Measurements from ENCODE around the gene ACACA.

ACACA gene

GRCh38 chr17:37344519-37344918 lies 62.1 kb downstream of the ACACA start:
- no peak overlapping the region for H3K4me3 ChIP-seq (replicated peaks; ENCODE audit: low read depth, low read length)
- TF ChIP-seq CTCF (IDR thresholded peaks at IDR 0.05; ENCODE audit: low read depth, low read length, missing control alignments): no peak
- no peak for DNase-seq (ENCODE audit: extremely low read depth, low read depth)

DNA sequence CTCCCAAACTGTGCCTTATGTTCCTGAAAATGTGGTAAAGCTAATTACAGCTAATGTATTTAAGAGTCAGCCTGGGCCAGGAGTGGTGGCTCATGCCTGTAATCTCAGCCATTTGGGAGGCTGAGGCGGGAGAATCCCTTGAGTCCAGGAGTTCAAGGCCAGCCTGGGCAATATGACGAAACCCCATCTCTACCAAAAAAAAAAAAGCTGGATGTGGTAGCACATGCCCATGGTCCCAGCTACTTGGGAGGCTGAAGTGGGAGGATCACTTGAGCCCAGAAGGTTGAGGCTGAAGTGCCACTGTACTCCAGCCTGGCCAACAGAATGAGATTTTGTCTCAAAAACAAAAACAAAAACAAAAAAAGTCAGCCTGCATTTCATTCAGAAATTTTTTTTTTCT lies 64.0 kb downstream of the ACACA start:
- TF ChIP-seq CTCF (IDR thresholded peaks at IDR 0.05; ENCODE audit: low read depth, low read length, missing control alignments): no peak
- no peak overlapping the region for H3K4me3 ChIP-seq (replicated peaks; ENCODE audit: low read depth, low read length)
- no peak for DNase-seq (ENCODE audit: extremely low read depth, low read depth)

DNA sequence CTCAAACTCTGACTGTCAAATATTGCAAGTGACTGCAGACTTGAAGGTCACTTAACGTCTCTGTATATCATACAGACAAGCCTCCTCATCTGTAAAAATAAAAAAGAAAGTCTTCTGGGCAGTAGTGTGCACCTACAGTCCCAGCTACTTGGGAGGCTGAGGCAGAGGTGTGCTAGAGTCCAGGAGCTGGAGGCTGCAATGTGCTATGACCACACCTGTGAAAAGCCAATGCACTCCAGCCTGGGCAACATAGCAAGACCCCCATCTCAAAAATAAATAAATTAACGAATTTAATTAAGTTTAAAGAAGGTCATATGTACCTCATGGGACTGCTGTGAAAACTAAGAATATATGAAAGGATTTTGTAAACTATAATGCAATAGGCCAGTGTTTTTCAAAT lies 65.8 kb downstream of the ACACA start:
- H3K4me3 ChIP-seq (replicated peaks; ENCODE audit: low read depth, low read length): no peak overlapping the region
- TF ChIP-seq CTCF (IDR thresholded peaks at IDR 0.05; ENCODE audit: low read depth, low read length, missing control alignments): no peak
- no peak for DNase-seq (ENCODE audit: extremely low read depth, low read depth)

- DNase-seq (ENCODE audit: extremely low read depth, low read depth): no peak
- H3K4me3 ChIP-seq (replicated peaks; ENCODE audit: low read depth, low read length): no peak overlapping the region
- no peak for TF ChIP-seq CTCF (IDR thresholded peaks at IDR 0.05; ENCODE audit: low read depth, low read length, missing control alignments)
Observed at GRCh38 chr17:37339321-37339720, 67.3 kb downstream of the ACACA start.

GRCh38 chr17:37338847-37339246 lies 67.8 kb downstream of the ACACA start:
- TF ChIP-seq CTCF (IDR thresholded peaks at IDR 0.05; ENCODE audit: low read depth, low read length, missing control alignments): no peak
- no peak overlapping the region for H3K4me3 ChIP-seq (replicated peaks; ENCODE audit: low read depth, low read length)
- no peak for DNase-seq (ENCODE audit: extremely low read depth, low read depth)

DNA sequence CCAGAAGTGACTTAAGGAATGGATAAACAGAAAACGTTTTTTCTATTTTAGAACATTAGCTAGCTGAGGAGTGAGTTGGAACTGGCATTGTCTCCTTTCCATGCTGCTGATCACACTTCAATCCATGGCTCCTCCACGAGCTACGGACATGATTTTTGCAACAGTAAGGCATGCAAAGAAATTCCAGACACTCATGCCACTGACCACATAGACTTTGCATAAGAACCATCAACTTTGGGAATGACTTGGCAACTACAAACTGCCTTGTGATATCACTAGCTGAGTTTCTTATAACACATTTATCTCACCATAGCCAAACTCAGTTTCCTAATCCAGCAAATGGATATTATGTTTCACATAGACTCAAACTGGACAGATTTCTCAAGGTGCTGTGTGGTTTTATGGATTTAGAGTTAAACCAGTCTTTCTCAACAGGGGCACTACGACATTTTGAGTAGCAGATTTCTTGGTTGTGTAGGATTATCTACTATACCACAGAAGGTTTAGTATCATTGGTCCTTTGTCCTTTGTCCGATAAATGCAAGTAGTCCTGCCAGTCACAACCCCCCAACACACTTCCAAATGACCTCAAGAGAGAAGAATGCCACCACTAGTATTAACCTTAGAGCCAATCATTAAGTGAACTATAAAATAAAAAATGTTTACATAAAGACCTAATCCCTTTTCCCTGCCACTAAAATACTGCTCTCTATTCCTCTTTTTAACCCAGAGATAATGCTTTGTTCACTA lies 79.1 kb downstream of the ACACA start:
- no peak for TF ChIP-seq CTCF (IDR thresholded peaks at IDR 0.05; ENCODE audit: low read depth, low read length, missing control alignments)
- no peak overlapping the region for H3K4me3 ChIP-seq (replicated peaks; ENCODE audit: low read depth, low read length)
- peak; percentile 9 for DNase-seq (ENCODE audit: extremely low read depth, low read depth)
